Measurements from ENCODE around the gene PHTF1.

PHTF1 gene

DNA sequence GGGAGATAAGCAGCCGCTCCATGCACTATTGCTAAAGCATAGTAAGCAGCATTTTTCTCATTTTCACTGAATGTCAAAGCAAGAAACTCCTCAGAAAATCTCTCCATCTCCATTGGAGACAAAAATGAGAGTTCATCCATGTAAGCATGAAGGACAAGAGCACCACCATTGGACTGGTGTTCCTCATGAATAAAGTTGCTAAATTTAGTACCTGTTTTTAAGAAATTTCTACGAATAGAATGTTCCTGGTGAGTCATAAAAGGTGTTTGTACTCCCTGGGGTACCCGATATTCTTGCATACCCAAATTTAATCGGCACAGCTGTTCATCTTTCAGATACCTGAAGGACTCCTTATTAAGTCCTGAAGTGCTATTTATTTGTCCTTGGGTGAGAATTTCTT lies 38.2 kb upstream of the PHTF1 start:
- peaks cover 0 to 62% (median 16%) of the 10 kb centered on the region in 11 experiments; a peak in 10 of 22 replicates for H4K20me1 ChIP-seq
- H3K4me2 ChIP-seq, result 0 out of 22 replicates have a peak overlapping the region, but pooled peaks of 2 of the 11 experiments have one; percentile 3 to 15
- H3K27ac ChIP-seq, result no peak overlapping the region
- peaks cover 35 to 82% (median 56%) of the 10 kb centered on the region in 11 experiments for H3K36me3 ChIP-seq
- no peak overlapping the region for H3K4me3 ChIP-seq
- no peak for TF ChIP-seq Cebpa-rat (IDR thresholded peaks at IDR 0.05)
- peaks cover 0 to 71% (median 47%) of the 10 kb centered on the region in 11 experiments; a peak in 18 of 22 replicates for H3K9me3 ChIP-seq (replicated peaks in 1 of 11)
- H3K4me1 ChIP-seq, result peaks cover 16 to 34% (median 27%) of the 10 kb centered on the region in 10 experiments
- no peaks in the 10 kb centered on the region for H3K27me3 ChIP-seq
- no peak overlapping the region for H3K9ac ChIP-seq

DNA sequence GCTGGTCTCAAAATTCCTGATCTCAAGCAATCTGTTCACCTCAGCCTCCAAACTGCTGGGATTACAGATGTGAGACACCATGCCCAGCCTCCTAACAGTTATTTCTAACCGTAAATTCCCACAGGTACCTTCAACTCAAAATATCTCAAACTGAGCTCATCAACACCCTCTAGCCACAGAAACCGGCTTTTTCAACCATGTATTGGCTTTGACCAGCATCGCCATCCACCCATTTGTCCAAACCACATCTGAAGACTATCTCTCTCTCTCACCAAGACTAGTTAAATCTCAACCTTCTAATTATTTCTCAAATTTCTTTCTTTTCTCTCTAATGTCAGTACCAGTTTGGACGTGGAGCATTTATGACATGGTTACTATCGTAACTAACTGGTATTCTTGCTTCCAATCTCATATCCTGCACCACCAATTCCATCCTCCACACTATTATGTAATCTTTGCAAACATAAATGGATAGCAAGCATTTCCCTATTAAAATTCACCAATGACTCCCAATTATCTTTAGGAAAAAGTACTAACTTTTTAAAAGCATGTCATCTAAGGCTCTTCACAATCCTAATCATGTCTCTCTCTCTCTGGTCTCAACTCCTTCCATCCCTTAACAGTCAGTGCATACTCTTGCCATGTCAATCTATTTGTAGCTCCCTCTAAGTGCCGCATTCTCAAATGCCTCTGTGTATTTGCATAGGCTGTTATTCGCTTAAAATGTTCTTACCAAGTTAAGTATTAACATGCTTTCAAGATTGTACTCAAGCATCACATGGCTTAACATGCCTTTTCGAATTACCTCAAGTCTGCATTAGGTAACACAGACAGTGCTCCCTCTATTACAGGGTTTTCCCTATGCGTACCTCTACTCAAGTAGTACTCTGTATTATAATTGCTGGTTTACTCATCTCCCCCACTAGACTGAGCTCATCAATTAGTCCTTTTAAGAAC lies 34.9 kb upstream of the PHTF1 start:
- Histone ChIP-seq H3K4me1 (peaks cover 25 to 55% (median 41%) of the 10 kb centered on the region in 10 experiments), H3K9me3 (replicated peaks in 1 of 11) (peaks cover 0 to 64% (median 38%) of the 10 kb centered on the region in 11 experiments; a peak in 17 of 22 replicates), H3K27me3 (no peaks in the 10 kb centered on the region), H3K36me3 (peaks cover 47 to 83% (median 67%) of the 10 kb centered on the region in 11 experiments), H3K4me3 (0 out of 20 replicates have a peak overlapping the region, but pooled peaks of 1 of the 10 experiments have one; percentile 0), H4K20me1 (peaks cover 0 to 36% (median 6%) of the 10 kb centered on the region in 11 experiments; a peak in 10 of 22 replicates), H3K4me2 (peak overlapping the region in 8 of 11 experiments; percentile 49 to 79 (median 68); a peak in 14 of 22 replicates), H3K27ac (peak overlapping the region in 2 of 11 experiments; percentile 33 to 62; a peak in 2 of 22 replicates), H3K9ac (no peak overlapping the region)
- no peak for TF ChIP-seq Cebpa-rat (IDR thresholded peaks at IDR 0.05)

DNA sequence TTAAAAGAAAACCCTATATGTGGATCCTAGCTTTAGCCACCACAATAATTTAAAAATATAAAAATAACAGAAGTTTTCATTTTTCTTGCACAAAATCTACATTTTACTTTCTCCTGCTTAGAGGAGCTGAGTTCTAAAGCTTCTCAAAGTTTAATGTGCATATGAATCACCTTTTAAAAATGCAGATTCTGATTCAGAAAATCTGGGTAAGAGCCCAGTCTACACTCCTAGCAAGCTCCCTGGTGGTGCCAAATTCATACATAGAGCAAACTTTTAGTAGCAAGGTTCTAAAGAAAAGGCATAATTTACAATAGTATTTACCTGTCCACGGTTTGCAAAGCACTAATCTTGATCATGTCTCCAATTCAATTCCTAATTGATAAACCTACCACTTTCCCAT lies 33.7 kb upstream of the PHTF1 start:
- TF ChIP-seq Cebpa-rat (IDR thresholded peaks at IDR 0.05), result no peak
- peak overlapping the region in 10 of 11 experiments; percentile 1 to 79 (median 60); a peak in 18 of 22 replicates for H3K4me2 ChIP-seq
- peaks cover 0 to 64% (median 41%) of the 10 kb centered on the region in 11 experiments; a peak in 17 of 22 replicates for H3K9me3 ChIP-seq (replicated peaks in 1 of 11)
- H3K4me3 ChIP-seq, result peak overlapping the region in 1 of 10 experiments; percentile 38; a peak in 1 of 20 replicates
- peaks cover 0 to 35% (median 0%) of the 10 kb centered on the region in 11 experiments; a peak in 4 of 22 replicates for H4K20me1 ChIP-seq
- H3K4me1 ChIP-seq, result peaks cover 25 to 57% (median 41%) of the 10 kb centered on the region in 10 experiments
- H3K27ac ChIP-seq, result peak overlapping the region in 6 of 11 experiments; percentile 11 to 62 (median 50); a peak in 7 of 22 replicates
- no peak overlapping the region for H3K9ac ChIP-seq
- H3K36me3 ChIP-seq, result peaks cover 51 to 83% (median 69%) of the 10 kb centered on the region in 11 experiments
- H3K27me3 ChIP-seq, result no peaks in the 10 kb centered on the region

DNA sequence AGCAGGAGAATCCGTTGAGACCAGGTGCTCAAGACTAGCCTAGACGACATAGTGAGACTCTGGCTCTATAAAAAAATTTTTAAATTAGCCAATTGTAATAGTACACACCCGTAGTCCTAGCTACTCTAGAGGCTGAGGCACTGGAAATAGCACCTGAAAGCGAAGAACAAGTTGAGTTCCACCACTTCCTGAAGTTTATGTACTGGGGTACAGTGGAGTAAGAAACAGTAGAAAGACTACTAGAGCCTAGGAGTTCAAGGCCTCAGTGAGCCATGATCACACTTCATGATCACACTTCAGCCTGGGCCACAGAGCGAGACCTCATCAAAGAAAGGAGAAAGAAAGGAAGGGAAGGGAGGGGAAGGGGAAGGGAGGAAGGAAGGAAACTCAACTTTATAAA lies 33.2 kb upstream of the PHTF1 start:
- no peak for TF ChIP-seq Cebpa-rat (IDR thresholded peaks at IDR 0.05)
- no peaks in the 10 kb centered on the region for H3K27me3 ChIP-seq
- peaks cover 0 to 60% (median 36%) of the 10 kb centered on the region in 11 experiments; a peak in 17 of 22 replicates for H3K9me3 ChIP-seq (replicated peaks in 1 of 11)
- H3K4me3 ChIP-seq, result peak overlapping the region in 3 of 10 experiments; percentile 6 to 38 (median 19); a peak in 3 of 20 replicates
- peak overlapping the region; percentile 1 to 79 (median 55); a peak in 19 of 22 replicates for H3K4me2 ChIP-seq
- peaks cover 25 to 53% (median 39%) of the 10 kb centered on the region in 10 experiments for H3K4me1 ChIP-seq
- H3K9ac ChIP-seq, result peak overlapping the region in 1 of 11 experiments; percentile 41; a peak in 2 of 22 replicates
- peaks cover 0 to 32% (median 0%) of the 10 kb centered on the region in 11 experiments; a peak in 4 of 22 replicates for H4K20me1 ChIP-seq
- peak overlapping the region in 7 of 11 experiments; percentile 11 to 62 (median 49); a peak in 12 of 22 replicates for H3K27ac ChIP-seq
- H3K36me3 ChIP-seq, result peaks cover 49 to 81% (median 66%) of the 10 kb centered on the region in 11 experiments

DNA sequence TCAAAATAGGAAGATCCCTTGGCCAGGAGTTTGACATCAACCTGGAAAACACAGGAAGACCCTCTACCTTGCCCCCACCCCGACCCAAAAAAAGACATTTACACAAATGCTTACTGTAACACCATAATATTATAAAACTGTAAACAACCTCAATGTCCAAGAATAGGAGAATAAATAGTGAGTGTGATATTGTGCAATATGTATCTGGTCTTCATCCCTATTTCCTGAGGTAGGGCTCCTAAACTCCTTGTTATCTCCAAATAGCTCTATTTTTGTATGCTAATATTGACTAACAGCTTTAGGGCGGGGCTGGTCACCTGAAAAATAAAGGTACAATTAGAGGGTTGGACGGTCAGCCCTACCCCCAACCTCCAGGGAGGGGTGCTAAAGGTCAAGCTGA lies 29.5 kb upstream of the PHTF1 start:
- Histone ChIP-seq H4K20me1 (peaks cover 0 to 29% (median 9%) of the 10 kb centered on the region in 11 experiments; a peak in 14 of 22 replicates), H3K27ac (no peak overlapping the region), H3K4me3 (no peak overlapping the region; a peak in 1 of 20 replicates), H3K27me3 (no peaks in the 10 kb centered on the region), H3K4me2 (peak overlapping the region in 5 of 11 experiments; percentile 2 to 30 (median 16); a peak in 6 of 22 replicates), H3K9ac (no peak overlapping the region), H3K36me3 (peaks cover 33 to 72% (median 45%) of the 10 kb centered on the region in 11 experiments), H3K4me1 (peaks cover 31 to 52% (median 43%) of the 10 kb centered on the region in 10 experiments), H3K9me3 (replicated peaks in 1 of 11) (peaks cover 0 to 25% (median 13%) of the 10 kb centered on the region in 11 experiments; a peak in 12 of 22 replicates)
- TF ChIP-seq Cebpa-rat (IDR thresholded peaks at IDR 0.05), result peak in 4 of 11 experiments; percentile 27 to 69 (median 49); a peak in 5 of 22 replicates

DNA sequence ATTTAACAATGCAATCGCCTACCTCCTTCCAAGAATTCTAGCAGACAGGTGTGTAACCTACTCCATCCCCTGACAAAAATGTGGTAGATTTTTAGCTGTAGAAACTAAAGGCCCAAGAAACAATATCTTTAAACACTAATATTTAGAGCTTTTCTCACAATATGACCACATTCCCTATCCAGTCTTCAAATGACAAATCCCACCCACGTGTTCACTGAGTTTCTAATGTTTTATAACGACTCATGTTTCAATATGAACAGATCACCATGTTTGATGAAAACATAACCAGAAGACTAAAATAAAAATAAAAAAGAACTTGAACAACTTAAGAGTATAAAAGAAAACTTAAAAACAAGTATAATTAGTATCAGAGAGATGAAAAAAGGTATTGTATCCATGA lies 28.4 kb upstream of the PHTF1 start:
- no peak for TF ChIP-seq Cebpa-rat (IDR thresholded peaks at IDR 0.05)
- no peak overlapping the region for H3K9ac ChIP-seq
- H3K4me3 ChIP-seq, result no peak overlapping the region
- peaks cover 31 to 50% (median 43%) of the 10 kb centered on the region in 10 experiments for H3K4me1 ChIP-seq
- H4K20me1 ChIP-seq, result peaks cover 0 to 37% (median 14%) of the 10 kb centered on the region in 11 experiments; a peak in 14 of 22 replicates
- H3K9me3 ChIP-seq (replicated peaks in 1 of 11), result peaks cover 0 to 22% (median 13%) of the 10 kb centered on the region in 11 experiments; a peak in 11 of 22 replicates
- peaks cover 29 to 63% (median 42%) of the 10 kb centered on the region in 11 experiments for H3K36me3 ChIP-seq
- no peak overlapping the region for H3K4me2 ChIP-seq
- no peaks in the 10 kb centered on the region for H3K27me3 ChIP-seq
- no peak overlapping the region for H3K27ac ChIP-seq

DNA sequence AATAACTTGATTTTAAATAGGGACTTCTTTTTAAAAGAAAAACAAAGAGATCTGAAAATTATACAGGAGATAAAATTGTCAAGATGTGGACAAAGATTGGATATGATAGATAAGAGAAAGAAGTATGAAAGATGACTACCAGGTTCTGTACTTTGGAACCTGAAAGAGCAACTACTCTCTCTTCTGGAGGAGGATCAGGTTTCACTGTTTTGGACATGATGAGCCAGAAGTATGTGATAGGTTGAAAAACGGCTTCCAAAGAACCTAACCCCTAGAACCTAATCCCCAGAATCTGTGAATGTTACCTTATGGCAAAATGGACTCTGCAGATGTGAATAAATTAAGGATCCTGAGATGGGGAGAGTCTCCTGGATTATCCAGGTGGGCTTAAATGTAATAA lies 26.8 kb upstream of the PHTF1 start:
- no peaks in the 10 kb centered on the region for H3K27me3 ChIP-seq
- peaks cover 29 to 62% (median 42%) of the 10 kb centered on the region in 11 experiments for H3K36me3 ChIP-seq
- no peak overlapping the region for H3K4me3 ChIP-seq
- H3K4me1 ChIP-seq, result peaks cover 37 to 50% (median 44%) of the 10 kb centered on the region in 10 experiments
- H3K27ac ChIP-seq, result no peak overlapping the region
- H3K9ac ChIP-seq, result no peak overlapping the region
- H3K4me2 ChIP-seq, result no peak overlapping the region
- H4K20me1 ChIP-seq, result peaks cover 0 to 52% (median 25%) of the 10 kb centered on the region in 11 experiments; a peak in 15 of 22 replicates
- H3K9me3 ChIP-seq (replicated peaks in 1 of 11), result peaks cover 0 to 22% (median 13%) of the 10 kb centered on the region in 11 experiments; a peak in 11 of 22 replicates
- no peak for TF ChIP-seq Cebpa-rat (IDR thresholded peaks at IDR 0.05)

DNA sequence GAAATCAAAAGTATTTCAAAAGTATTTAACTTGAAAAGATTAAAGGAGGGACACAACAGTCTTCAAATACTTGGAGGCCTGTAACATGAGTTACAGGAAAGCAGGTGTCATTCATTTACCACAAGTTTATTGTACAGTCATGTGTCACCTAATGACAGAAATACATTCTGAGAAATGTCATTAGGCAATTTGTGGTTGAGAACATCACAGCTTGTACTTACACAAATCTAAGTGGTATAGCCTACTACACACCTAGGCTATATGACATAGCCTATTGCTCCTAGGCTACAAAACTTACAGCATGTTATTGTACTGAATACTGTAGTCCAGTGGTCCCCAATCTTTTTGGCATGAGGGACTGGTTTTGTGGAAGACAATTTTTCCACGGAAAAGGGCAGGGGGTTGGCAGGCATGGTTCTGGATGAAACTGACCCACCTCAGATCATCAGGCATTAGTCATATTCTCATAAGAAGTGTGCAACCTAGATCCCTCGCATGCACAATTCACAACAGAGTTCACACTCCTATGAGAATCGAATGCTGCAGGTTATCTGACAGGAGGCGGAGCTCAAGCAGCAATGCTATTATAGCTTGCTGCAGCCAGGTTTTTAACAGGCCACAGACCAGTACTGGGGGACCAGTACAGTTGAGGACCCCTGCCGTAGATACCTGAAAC lies 25.0 kb upstream of the PHTF1 start:
- H3K27me3 ChIP-seq, result no peaks in the 10 kb centered on the region
- H3K36me3 ChIP-seq, result peaks cover 16 to 44% (median 29%) of the 10 kb centered on the region in 11 experiments
- TF ChIP-seq Cebpa-rat (IDR thresholded peaks at IDR 0.05), result no peak
- H3K4me3 ChIP-seq, result no peak overlapping the region; a peak in 1 of 20 replicates
- H4K20me1 ChIP-seq, result peaks cover 0 to 71% (median 38%) of the 10 kb centered on the region in 11 experiments; a peak in 15 of 22 replicates
- peak overlapping the region in 2 of 11 experiments; percentile 6 to 38; a peak in 2 of 22 replicates for H3K9ac ChIP-seq
- H3K9me3 ChIP-seq (replicated peaks in 1 of 11), result peaks cover 0 to 8% (median 4%) of the 10 kb centered on the region in 11 experiments; a peak in 10 of 22 replicates
- peak overlapping the region in 9 of 11 experiments; percentile 8 to 54 (median 24); a peak in 9 of 22 replicates for H3K27ac ChIP-seq
- peak overlapping the region; percentile 48 to 88 (median 67) for H3K4me2 ChIP-seq
- peaks cover 44 to 60% (median 48%) of the 10 kb centered on the region in 10 experiments for H3K4me1 ChIP-seq
